Endothelial cell of umbilical vein (primary cell): ENCODE measurements around the gene GALNT9. TPM values are rescaled to one million over a fixed set of nuclear protein-coding genes. Genes with fewer than 3 reads are reported as not detected.

Experiments used
- BruUV-seq: library from RNA; stranded (reverse); fragments of 400-500 nt; replicated peaks from 2 replicates; lab custom pipeline; 2021; lab: Mats Ljungman, UMichigan
- CTCF ChIA-PET: fragments of 300-600, 350-600 bp; sonication (Branson Sonifier 250); formaldehyde crosslinking; loops from one replicate; lab custom pipeline; 2021; ENCODE audit warnings: antibody characterized with exemption, inconsistent platforms; lab: Charles Lee
- POLR2A ChIA-PET: fragments of 300-600, 350-600 bp; sonication (Branson Sonifier 250); formaldehyde crosslinking; loops from one replicate; lab custom pipeline; 2021; ENCODE audit warnings: antibody characterized with exemption, inconsistent platforms; lab: Charles Lee
- DNase-seq: peaks from one replicate; pipeline ENCODE4 v3.0.0-alpha.2; 2011; ENCODE audit warnings: low read depth, low spot score
- FAIRE-seq: peaks from 2 replicates; lab custom pipeline; 2011; peaks lifted over from hg19 to GRCh38; lab: Jason Lieb, UNC
- H2AFZ ChIP-seq: 2 replicates; pipeline ENCODE4 v1.6.0; 2012; ENCODE audit warnings: low read depth, low read length, control low read depth, inconsistent platforms
- H3K27ac ChIP-seq: 2 replicates; pipeline ENCODE4 v1.5.1; 2011; ENCODE audit warnings: low read depth, mild to moderate bottlenecking, control low read depth, low read length, moderate library complexity; ENCODE audit not compliant: insufficient read depth
- H3K27me3 ChIP-seq, 2 experiments: 2 replicates each; pipeline versions ENCODE4 v1.6.0 to v1.6.1; 2011; ENCODE audit warnings: low read length in 2 of 2, mixed read lengths in 1 of 2; ENCODE audit not compliant: control insufficient read depth in 2 of 2, insufficient read depth in 2 of 2
- H3K36me3 ChIP-seq, 2 experiments: 2 replicates in 1 of 2; 3 replicates in 1 of 2; pipeline ENCODE4 v1.5.1; 2011; ENCODE audit warnings: low read length in 2 of 2, mild to moderate bottlenecking in 1 of 2, moderate library complexity in 1 of 2; ENCODE audit not compliant: control insufficient read depth in 2 of 2, insufficient read depth in 2 of 2; ENCODE audit errors: extremely low read depth in 1 of 2
- H3K4me1 ChIP-seq: 3 replicates; pipeline ENCODE4 v1.5.1; 2011; ENCODE audit warnings: mild to moderate bottlenecking, low read length; ENCODE audit not compliant: control insufficient read depth, insufficient read depth; ENCODE audit errors: extremely low read depth
- H3K4me2 ChIP-seq: 2 replicates; pipeline ENCODE4 v1.6.1; 2011; ENCODE audit warnings: low read length, control low read depth, mixed read lengths; ENCODE audit not compliant: insufficient read depth
- H3K4me3 ChIP-seq, 3 experiments: fragments of 200-600 bp in 1 of 3; sonication (generic), shearing (Covaris generic) in 1 of 3; replicated peaks in 1 of 3; 2 replicates each; pipeline ENCODE4 v1.5.1; 2011 to 2016; ENCODE audit warnings: control low read depth in 3 of 3, low read length in 3 of 3, mild to moderate bottlenecking in 2 of 3, inconsistent platforms in 1 of 3, low read depth in 1 of 3, moderate library complexity in 1 of 3; ENCODE audit not compliant: insufficient read depth in 1 of 3
- H3K79me2 ChIP-seq: 2 replicates; pipeline ENCODE4 v1.6.0; 2012; ENCODE audit warnings: low read length, inconsistent platforms; ENCODE audit not compliant: control insufficient read depth, insufficient read depth
- H3K9ac ChIP-seq: replicated peaks from 2 replicates; pipeline ENCODE3; 2011; ENCODE audit warnings: low read length, control low read depth; ENCODE audit not compliant: insufficient read depth; ENCODE audit errors: extremely low read depth
- H3K9me1 ChIP-seq: replicated peaks from 3 replicates; pipeline ENCODE4 v1.6.0; 2011; ENCODE audit warnings: mild to moderate bottlenecking, low read length; ENCODE audit not compliant: control insufficient read depth, insufficient read depth; ENCODE audit errors: extremely low read depth
- H3K9me3 ChIP-seq: replicated peaks from 2 replicates; pipeline ENCODE4 v1.5.1; 2012; ENCODE audit warnings: low read length, inconsistent platforms; ENCODE audit not compliant: control insufficient read depth, insufficient read depth
- H4K20me1 ChIP-seq: replicated peaks from 2 replicates; pipeline ENCODE3; 2011; ENCODE audit warnings: mild to moderate bottlenecking, low read length; ENCODE audit not compliant: control insufficient read depth, insufficient read depth; ENCODE audit errors: extremely low read depth
- EZH2 ChIP-seq: IDR thresholded peaks from 2 replicates; pipeline ENCODE4 v1.6.1; 2012; ENCODE audit warnings: borderline replicate concordance, low read depth, mild to moderate bottlenecking, moderate library complexity, low read length, inconsistent platforms; ENCODE audit not compliant: severe bottlenecking
- FOS ChIP-seq: IDR thresholded peaks from 2 replicates; pipeline ENCODE4 v1.6.1; 2011; ENCODE audit warnings: mild to moderate bottlenecking, low read length, moderate library complexity, borderline replicate concordance; ENCODE audit not compliant: insufficient read depth
- GATA2 ChIP-seq: IDR thresholded peaks from 2 replicates; pipeline ENCODE4 v1.7.0; 2011; ENCODE audit warnings: low read depth, mild to moderate bottlenecking, moderate library complexity, mixed read lengths, low read length; ENCODE audit not compliant: insufficient read length, insufficient read depth
- JUN ChIP-seq: IDR thresholded peaks from 2 replicates; pipeline ENCODE4 v1.6.1; 2011; ENCODE audit warnings: borderline replicate concordance, low read depth; ENCODE audit not compliant: insufficient read length, insufficient read depth
- MAX ChIP-seq: IDR thresholded peaks from 2 replicates; pipeline ENCODE4 v1.6.1; 2011; ENCODE audit not compliant: insufficient read depth, insufficient read length
- MYC ChIP-seq: IDR thresholded peaks from one replicate; pipeline ENCODE4 v1.6.1; 2011; ENCODE audit warnings: mild to moderate bottlenecking, low read depth, low read length
- POLR2A ChIP-seq: IDR thresholded peaks from 2 replicates; pipeline ENCODE4 v1.6.1; 2012; ENCODE audit warnings: low read depth, mild to moderate bottlenecking, control low read depth, low read length
- POLR2AphosphoS5 ChIP-seq: IDR thresholded peaks from 2 replicates; pipeline ENCODE4 v1.6.1; 2012; ENCODE audit warnings: low read depth, mild to moderate bottlenecking, control low read depth, low read length, moderate library complexity; ENCODE audit not compliant: insufficient read depth
- dilution Hi-C: fragments of 300-500 bp; cut with MboI; formaldehyde crosslinking; loops from one replicate; pipeline ENCODE4 v1.15.0; 2019; ENCODE audit warnings: low sequenced_read_pairs; ENCODE audit not compliant: extremely low pct_ligation_motif_present
- intact Hi-C: fragments of 100-400 bp; cut with micrococcal nuclease; formaldehyde crosslinking; loops from one replicate; pipeline ENCODE4 v1.10.0; 2022
- polyA plus RNA-seq, 4 experiments: library from polyadenylated mRNA; depleted of rRNA in 3 of 4; stranded (reverse) in 3 of 4; unstranded in 1 of 4; fragments of >200 nt; gene quantifications; 2 replicates each; pipeline versions ENCODE4 v1.2.1 to v1.2.3, GENCODE V29; 2011 to 2012; ENCODE audit warnings: missing spikeins in 1 of 4
- total RNA-seq: library from RNA; stranded (reverse); gene quantifications from 2 replicates; pipeline ENCODE4 v1.2.3, GENCODE V29; 2021
- TF ChIP-seq, protein P1 (sequence below), 2 donors: IDR thresholded peaks; 1 replicate in 1 of 2; 2 replicates in 1 of 2; pipeline ENCODE4 v1.5.1; 2011; ENCODE audit warnings: low read length in 2 of 2, mild to moderate bottlenecking in 2 of 2, moderate library complexity in 2 of 2, control low read depth in 1 of 2, inconsistent platforms in 1 of 2, low read depth in 1 of 2; ENCODE audit not compliant: insufficient read depth in 1 of 2; ENCODE audit errors: extremely low read depth in 1 of 2

GALNT9 gene
- total and polyA plus RNA-seq, 2 donors (not counting 3 experiments of a cell fraction or from before 2014, with no cell fraction given): 0.14 to 0.73 TPM

DNA sequence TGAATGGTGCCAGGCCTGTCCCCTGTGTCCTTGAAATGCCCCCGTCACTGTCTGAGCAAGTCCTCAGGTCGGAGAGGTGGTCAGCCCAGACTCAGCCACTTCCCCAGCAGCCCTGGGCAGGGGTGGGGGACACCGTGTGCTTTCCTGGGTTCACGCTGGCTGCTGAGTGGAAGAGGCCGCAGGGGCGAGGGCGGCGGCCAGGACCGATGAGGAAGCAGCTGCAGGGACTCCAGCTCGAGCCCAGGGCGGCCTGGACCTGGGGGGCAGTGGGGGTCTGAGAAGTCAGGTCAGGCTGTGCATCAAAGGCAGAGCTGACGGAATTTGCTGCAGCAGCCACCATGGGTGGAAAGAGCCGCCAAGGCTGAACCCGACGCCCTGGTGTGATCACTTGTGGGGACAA lies 156.8 kb downstream of the GALNT9 start:
- Histone ChIP-seq H3K36me3 (no peaks in the 10 kb centered on the region), H4K20me1 (no peaks in the 10 kb centered on the region), H3K9me1 (no peaks in the 10 kb centered on the region), H3K9ac (no peak overlapping the region), H3K4me3 (no peak overlapping the region), H3K9me3 (no peaks in the 10 kb centered on the region), H3K27me3 (peaks cover 0 to 2% of the 10 kb centered on the region in 2 experiments), H3K4me1 (no peaks in the 10 kb centered on the region), H3K4me2 (no peak overlapping the region), H3K79me2 (no peaks in the 10 kb centered on the region), H2AFZ (no peak overlapping the region), H3K27ac (no peak overlapping the region)
- DNase-seq (no peak), FAIRE-seq (no peak)
- TF ChIP-seq GATA2 (no peak), POLR2AphosphoS5 (no peak), MYC (no peak), MAX (no peak), JUN (no peak), EZH2 (no peak), POLR2A (no peak), FOS (no peak)
- TF ChIP-seq, protein P1, sequence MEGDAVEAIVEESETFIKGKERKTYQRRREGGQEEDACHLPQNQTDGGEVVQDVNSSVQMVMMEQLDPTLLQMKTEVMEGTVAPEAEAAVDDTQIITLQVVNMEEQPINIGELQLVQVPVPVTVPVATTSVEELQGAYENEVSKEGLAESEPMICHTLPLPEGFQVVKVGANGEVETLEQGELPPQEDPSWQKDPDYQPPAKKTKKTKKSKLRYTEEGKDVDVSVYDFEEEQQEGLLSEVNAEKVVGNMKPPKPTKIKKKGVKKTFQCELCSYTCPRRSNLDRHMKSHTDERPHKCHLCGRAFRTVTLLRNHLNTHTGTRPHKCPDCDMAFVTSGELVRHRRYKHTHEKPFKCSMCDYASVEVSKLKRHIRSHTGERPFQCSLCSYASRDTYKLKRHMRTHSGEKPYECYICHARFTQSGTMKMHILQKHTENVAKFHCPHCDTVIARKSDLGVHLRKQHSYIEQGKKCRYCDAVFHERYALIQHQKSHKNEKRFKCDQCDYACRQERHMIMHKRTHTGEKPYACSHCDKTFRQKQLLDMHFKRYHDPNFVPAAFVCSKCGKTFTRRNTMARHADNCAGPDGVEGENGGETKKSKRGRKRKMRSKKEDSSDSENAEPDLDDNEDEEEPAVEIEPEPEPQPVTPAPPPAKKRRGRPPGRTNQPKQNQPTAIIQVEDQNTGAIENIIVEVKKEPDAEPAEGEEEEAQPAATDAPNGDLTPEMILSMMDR (IDR thresholded peaks at IDR 0.05; ENCODE audit: extremely low read depth in 1 of 2, insufficient read depth in 1 of 2, low read depth in 1 of 2, low read length in 2 of 2): no peak
- BruUV-seq: no TSS peak
- intact Hi-C loops (no loop called here), dilution Hi-C loops (no loop called here)
- ChIA-PET POLR2A (no interaction called here), CTCF (no interaction called here)
